HuH-7 (cell line): ENCODE measurements around the gene MRM3.
"Not testable (repeated sequence)": the region's sequence is repeated elsewhere in the genome, so short reads cannot be mapped to it uniquely, and the experiment has no call there.

Experiments used
- DNase-seq: peaks from one replicate; pipeline ENCODE4 v3.0.0; 2011; ENCODE audit warnings: low spot score

Gene MRM3

GRCh38 chr17:797236-797840 is 15.2 kb downstream of the MRM3 start:
- no peak for DNase-seq

GRCh38 chr17:798246-798645 is 16.1 kb downstream of the MRM3 start:
- DNase-seq = no peak

- no peak for DNase-seq
Observed at GRCh38 chr17:799261-799660, 17.1 kb downstream of the MRM3 start.

DNA sequence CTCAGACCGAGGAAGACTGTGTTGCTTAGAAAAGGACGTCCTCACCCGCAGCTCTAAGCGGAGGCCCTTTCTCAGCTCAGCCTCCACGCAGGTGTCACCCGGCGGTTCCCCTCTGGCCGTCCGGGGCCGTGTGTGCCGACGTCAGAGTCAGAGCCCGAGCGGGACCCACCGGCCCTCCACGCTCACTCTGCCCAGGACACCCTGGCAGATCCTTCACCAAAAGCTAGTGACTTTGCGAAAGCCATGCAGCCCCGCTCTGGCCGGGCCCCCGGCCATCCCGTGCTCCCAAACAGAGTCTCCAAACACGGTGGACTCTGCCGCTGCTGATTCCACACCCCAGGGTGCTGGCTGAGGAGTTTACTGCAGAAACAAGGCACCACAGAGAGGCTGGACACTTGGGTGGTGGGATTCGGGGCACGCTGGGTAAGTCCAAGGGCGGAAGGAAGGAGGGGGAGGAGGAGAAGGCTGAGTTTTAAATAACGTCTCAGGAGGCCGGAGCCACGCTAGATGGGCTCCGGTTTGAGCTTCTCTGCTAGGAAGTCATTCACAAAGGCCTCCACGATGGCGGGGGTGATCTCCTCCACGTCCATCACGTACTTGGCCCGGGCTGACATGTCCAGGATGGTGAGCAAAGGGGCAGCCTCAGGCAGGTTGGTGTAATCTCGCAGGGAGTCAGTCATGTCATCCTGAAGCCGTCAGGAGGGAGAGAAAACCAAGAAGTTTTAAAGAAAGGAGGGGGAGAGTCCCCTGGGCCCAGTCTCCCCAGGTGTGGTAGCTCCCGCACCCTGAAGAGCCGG is 18.5 kb downstream of the MRM3 start:
- DNase-seq = no peak

DNA sequence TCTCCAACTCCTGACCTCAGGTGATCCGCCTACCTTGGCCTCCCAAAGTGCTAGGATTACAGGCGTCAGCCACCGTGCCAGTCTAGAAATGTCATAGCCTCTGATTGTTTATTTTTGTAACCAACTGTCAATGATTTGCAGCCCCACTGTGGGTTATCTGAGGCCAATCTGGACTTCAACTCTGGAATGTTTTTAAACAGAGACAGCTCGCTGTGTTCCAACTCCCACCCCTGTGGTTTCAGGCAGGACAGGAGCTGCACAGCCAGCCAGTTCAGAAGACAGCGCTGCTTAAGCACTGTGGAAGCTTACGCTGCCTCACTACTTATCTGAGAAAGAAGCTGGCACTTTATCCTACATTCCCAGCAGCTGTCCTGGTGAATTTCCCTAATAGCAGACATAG is 19.5 kb downstream of the MRM3 start:
- peak; percentile 44 for DNase-seq

- no peak for DNase-seq
Observed at GRCh38 chr17:802481-802880, 20.3 kb downstream of the MRM3 start.

DNA sequence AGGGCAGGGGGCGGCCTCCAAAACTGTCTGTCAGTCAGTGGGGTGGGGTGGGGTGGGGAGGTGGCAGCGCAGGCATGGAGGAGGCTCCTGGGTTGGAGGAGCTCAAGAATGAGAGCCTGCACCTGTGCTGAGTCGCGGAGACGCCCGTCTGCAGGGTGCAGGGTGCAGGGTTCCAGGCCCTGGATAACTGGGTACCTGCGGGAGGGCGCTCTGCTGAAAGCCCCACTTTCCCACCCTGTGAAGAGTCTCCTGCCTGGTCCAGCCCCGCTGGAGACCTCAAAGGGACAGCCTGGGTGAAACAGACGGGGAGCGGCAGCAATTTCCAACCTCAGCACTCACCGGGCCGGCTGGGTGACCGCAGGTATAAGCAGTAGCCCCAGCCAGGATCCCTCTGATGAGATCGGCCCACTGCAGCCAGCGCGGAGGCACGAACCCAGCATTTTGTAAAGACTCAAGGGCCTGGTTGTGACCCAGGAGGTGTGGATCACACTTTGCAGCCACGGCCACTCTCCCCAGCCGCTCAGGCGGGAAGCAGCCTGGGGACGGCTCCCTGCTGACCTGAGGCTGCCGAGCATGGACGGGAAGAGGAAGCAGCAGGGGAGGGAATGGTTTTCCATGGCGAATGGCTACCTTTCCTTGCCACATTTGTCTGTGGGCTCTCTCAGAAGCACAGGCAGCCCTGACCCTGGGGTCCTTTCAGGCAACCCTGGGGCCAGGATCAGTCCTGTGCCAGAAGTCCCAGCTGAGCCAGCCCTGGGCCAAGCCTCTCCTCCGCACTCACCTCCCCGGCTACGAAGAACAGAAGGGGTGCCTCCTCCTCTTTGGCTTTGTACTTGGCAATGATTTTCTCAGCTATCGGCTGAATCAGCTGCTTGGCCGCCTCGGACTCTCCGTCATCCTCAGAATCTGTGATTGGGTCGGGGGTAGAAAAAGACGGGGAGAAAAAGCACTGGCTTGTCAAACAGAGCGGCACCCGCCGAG is 21.0 kb downstream of the MRM3 start:
- DNase-seq = no peak

DNA sequence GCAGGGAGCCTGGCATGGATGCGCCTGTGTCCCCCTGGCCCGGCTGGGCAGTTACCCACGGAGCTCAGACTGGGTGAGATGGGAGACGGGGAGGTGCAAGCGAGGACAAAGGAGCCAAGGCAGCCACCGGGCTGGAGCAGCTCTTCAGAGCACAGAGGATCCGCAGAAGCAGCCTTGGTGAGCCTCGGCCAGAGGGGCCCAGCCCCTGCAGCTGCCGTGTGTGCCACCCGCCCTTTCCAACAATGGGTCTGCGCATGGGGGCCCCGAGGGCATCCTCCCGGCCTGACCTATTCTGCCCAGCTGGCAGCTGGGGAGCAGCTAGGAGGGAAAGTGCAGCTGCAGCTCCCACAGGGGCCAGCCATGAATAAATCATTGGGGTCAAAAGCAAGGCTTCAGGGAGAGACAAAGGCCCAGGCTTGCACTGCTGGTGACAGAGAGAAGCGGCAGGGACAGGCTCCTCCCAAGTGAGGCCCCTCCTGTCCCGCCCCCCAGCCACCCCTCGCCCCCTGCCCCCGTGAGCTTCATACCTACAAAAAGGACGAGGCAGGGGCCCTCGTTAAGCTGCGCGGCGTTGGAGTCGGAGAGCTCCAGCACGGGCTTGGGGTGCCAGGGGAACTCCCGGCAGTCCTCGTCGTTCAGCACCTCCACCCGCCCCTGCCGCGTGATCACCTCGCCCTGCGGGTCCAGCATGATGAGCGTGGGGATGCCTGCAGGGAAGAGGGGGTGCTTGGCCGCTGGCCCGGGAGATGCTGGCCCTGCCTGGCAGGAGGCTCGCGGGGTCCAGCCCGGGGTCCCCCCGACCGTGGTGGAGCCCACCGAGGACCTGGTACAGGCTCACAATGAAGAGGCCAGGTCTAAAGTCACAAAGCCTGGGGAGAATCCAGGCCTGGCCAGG is 22.6 kb downstream of the MRM3 start:
- no peak for DNase-seq

GRCh38 chr17:805886-806285 is 23.7 kb downstream of the MRM3 start:
- DNase-seq = not testable (repeated sequence)

- DNase-seq = no peak
Observed at GRCh38 chr17:806346-806745, 24.2 kb downstream of the MRM3 start.

- no peak for DNase-seq
Observed at GRCh38 chr17:806781-807522, 24.8 kb downstream of the MRM3 start.

DNA sequence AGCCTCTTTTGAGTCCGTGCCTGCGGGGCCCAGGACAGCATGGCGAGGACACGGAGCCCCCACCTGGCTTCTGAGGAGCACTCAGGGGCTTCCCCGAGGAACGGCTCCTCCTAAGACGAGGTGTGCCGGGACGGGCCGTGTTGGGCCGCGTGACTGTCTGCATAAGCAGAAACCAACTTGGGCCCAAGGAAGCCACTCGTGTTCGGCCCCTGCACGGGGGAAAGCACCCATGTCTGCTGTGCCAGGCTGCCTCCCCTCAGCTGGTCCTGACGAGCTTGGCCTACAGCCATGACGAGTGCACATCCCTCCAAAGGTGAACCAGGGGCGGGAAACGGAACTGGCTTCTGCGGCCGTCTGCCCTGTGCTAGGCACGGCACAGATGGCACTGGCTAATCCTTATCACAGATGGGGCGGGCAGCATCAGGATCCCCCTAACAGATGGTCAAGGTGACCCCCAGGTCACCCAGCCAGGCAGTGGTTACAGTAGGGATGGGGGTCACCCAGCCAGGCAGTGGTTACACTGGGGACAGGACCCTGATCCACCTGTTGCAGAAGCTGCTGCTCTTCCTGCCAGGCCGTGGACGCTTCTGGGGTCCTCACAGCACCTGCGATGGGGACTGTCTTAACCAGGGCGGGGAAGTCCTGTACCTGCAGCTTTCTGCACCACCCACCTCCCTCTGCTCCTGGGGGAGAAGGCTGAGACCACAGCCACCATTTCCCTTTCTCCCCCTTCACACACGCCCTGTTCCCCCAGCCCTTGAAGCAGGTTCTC is 25.6 kb downstream of the MRM3 start:
- DNase-seq = no peak

DNA sequence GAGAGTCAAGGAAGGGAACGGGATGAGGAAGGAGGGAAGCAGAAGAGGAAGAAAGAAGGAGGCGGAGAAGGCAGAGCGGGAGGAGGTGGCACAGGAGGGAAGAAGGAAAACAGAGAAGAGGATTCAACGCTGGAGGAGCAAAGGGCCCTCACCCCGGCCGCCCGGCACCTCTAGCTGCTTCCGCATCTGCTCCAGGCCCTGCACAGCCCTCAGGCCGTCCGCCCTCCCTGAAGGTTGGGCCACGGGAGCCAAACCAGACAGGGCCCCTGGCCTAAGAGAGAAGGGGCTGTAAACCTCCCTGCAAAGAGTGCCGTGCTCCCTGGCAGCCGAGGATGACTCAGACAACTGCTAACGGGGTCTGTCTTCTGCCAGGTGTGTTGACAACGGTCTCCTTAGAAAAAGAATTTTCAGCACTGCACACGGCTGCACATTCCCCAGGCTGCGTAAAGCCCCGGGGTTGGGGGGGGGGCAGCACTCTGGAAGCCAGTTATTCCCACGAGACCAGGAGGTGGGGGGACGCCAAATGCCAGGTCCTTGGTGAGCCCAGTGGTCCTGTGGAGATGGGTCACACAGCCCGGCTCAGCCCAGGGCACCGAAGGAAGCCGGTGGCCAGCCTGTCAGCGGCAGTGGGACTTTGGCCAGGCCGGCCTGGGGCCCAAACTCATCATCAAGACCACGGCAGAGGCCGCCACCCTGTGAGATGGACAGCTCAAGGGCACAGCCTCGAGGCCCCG is 29.1 kb downstream of the MRM3 start:
- DNase-seq = no peak

GRCh38 chr17:812638-813204 is 30.6 kb downstream of the MRM3 start:
- no peak for DNase-seq

DNA sequence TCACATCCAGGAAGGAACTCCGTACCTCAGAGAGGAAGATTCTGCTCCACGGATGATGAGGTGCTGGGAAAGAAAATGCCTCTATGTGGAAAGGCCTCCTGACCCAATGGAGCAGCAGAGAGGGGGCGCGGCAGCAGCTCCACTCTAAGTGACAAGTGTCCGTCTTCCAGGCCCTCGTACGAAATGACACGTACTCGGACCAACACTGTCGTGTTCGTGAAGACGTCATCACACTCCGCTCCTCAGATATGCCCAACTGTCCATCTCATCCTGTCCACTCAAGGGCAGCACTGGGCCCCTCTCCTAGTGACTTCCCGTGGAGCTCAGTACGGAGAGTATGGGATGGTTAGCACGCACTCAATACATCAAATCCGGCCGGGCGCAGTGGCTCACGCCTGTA is 32.2 kb downstream of the MRM3 start:
- no peak for DNase-seq

DNA sequence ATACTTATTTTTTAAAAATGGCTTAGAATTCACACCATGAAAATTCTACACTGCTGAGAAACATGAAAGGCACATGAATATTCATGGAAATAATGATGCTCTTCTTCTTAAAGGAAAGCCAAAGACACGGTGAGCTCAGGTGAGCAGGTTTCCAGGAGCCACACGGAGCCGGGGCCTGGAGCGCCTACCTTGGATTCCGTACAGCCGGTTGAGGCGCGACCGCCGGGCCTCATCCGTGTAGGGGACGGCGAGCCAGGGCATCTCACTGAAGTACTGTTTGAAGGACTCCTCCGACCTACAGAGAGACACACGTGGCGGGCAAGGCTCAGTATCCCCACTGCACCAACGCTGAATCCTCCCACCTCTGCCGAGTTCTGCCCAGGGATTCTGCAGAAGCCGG is 37.1 kb downstream of the MRM3 start:
- DNase-seq = no peak

DNA sequence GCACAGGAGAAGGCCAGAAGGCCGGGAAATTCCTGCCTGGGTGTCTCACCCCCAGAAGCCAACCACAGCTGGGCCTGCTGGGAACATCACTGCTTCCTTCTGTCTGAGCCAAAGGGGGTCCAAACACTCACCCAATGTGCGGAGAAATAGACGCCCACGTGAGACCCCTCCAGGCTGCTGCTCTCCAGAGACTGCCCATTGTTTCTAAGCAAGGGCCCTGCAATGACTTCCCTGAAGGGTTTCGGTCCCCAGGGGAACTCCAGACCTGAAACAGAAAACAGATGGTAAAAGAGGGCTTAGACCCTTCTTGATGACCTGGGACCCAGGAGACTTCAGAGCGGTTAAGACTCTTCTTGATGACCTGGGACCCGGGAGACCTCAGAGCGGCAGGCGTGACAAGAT is 41.3 kb downstream of the MRM3 start:
- DNase-seq = no peak

DNA sequence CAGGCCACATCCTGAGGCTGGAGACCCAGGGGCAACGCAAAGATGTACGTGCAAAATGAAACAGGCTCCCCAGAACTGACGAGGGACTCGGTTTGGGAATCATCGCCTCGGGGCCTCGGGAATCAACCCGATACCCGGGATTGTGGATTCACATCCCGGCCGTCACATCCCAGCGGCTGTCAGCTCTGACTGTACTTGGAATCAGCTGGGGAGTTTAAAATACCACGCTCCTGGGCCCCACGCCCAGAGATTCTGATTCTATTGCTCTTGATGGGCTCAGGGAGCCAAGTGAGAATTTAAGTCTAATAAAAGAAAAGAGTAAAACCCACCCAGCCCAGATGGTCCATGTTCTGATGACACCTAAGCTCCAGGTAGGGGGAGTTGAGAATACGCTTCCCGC is 42.2 kb downstream of the MRM3 start:
- no peak for DNase-seq

- DNase-seq = no peak
Observed at GRCh38 chr17:825216-825615, 43.1 kb downstream of the MRM3 start.
